ENCODE data around the gene TWNK. TPM values are rescaled to one million over a fixed set of nuclear protein-coding genes. Genes with fewer than 3 reads are reported as not detected.

Gene TWNK
- total and polyA plus RNA-seq, 9 of the 15 experiments (the other 6 are each of a cell fraction or from before 2014, with no cell fraction given): 11.6 to 34.7 (median 17.4) TPM

- H2AFZ ChIP-seq (ENCODE audit: low read depth, low read length): no peak overlapping the region
- no peak overlapping the region for H3K9ac ChIP-seq (ENCODE audit: insufficient read depth in 1 of 2, low read depth in 2 of 2, low read length in 2 of 2)
- 38% methylated on average over 7 of the region's 10 CpGs for WGBS (ENCODE audit: insufficient coverage, low coverage, missing lambda C conversion rate)
- H3K27me3 ChIP-seq (ENCODE audit: control insufficient read depth in 2 of 2, insufficient read depth in 2 of 2, low read length in 2 of 2): no peaks in the 10 kb centered on the region
- in situ Hi-C loops (cut with MboI): loop anchor here (25.0 kb wide), 1 partner anchor 1058 kb away; no protein-coding TSS in a partner anchor
- H3K79me2 ChIP-seq (ENCODE audit: control insufficient read depth, insufficient read depth, low read length): no peaks in the 10 kb centered on the region
- BruUV-seq (replicated peaks): no TSS peak
- FAIRE-seq (no peak), ATAC-seq (no peak), DNase-seq (ENCODE audit: extremely low read depth in 1 of 4, low spot score in 3 of 4) (no peak)
- ChIA-PET POLR2A (no interaction called here), CTCF (ENCODE audit: low intra/inter-chr PET ratio) (no interaction called here)
- no peaks in the 10 kb centered on the region for H3K9me1 ChIP-seq (ENCODE audit: control insufficient read depth, insufficient read depth, low read length)
- no peak overlapping the region for H3K4me2 ChIP-seq (ENCODE audit: insufficient read depth, low read length)
- H3K9me3 ChIP-seq (replicated peaks; ENCODE audit: control insufficient read depth, insufficient read depth, low read depth, low read length): no peaks in the 10 kb centered on the region
- peaks cover 0 to 4% of the 10 kb centered on the region in 2 experiments; a peak in 2 of 5 replicates for H3K4me1 ChIP-seq (replicated peaks in 1 of 2; ENCODE audit: control insufficient read depth in 2 of 2, insufficient read depth in 2 of 2, low read length in 2 of 2)
- H3K36me3 ChIP-seq (ENCODE audit: control insufficient read depth, insufficient read depth, low read length): peaks cover 10% of the 10 kb centered on the region; the same call in 1 of the 3 replicates
- no peaks in the 10 kb centered on the region; the same call in 1 of the 2 replicates for H4K20me1 ChIP-seq (replicated peaks; ENCODE audit: control insufficient read depth, insufficient read depth, low read length)
- no peak overlapping the region for H3K4me3 ChIP-seq
- intact Hi-C loops (cut with micrococcal nuclease): no loop called here
- no peak overlapping the region for H3K27ac ChIP-seq (ENCODE audit: extremely low read depth, low read depth, low read length)
- TF ChIP-seq RAD51 (IDR thresholded peaks at IDR 0.05; ENCODE audit: borderline replicate concordance, low read depth) (no peak), SNAPC5 (CRISPR knock-in tag; IDR thresholded peaks at IDR 0.05) (no peak), NONO (IDR thresholded peaks at IDR 0.05; ENCODE audit: low read depth in 2 of 2, low read length in 1 of 2) (no peak), CBX3 (IDR thresholded peaks at IDR 0.05; ENCODE audit: borderline replicate concordance in 1 of 2, low read length in 2 of 2) (no peak), TARDBP (IDR thresholded peaks at IDR 0.05) (no peak), NR1H2 (CRISPR knock-in tag; IDR thresholded peaks at IDR 0.05) (no peak), MLLT1 (IDR thresholded peaks at IDR 0.05) (no peak), MCM7 (IDR thresholded peaks at IDR 0.05) (no peak), CBFA2T3 (IDR thresholded peaks at IDR 0.05) (no peak), E2F3 (CRISPR knock-in tag; IDR thresholded peaks at IDR 0.05) (no peak), KLF6 (CRISPR knock-in tag; IDR thresholded peaks at IDR 0.05; ENCODE audit: borderline replicate concordance) (no peak), JUND (IDR thresholded peaks at IDR 0.05; ENCODE audit: borderline replicate concordance, low read depth, low read length) (no peak), JUND (tag; IDR thresholded peaks at IDR 0.05; ENCODE audit: borderline replicate concordance, low read depth, low read length) (no peak), ZNF668 (CRISPR knock-in tag; IDR thresholded peaks at IDR 0.05) (no peak), HOMEZ (CRISPR knock-in tag; IDR thresholded peaks at IDR 0.05) (no peak)
Measured at GRCh38 chr10:100978901-100979195, 8.5 kb upstream of the TWNK start.

All from K562 (cell line).